Tibial nerve (tissue), 4 donors: ENCODE measurements around the gene DBNDD1. TPM values are rescaled to one million over a fixed set of nuclear protein-coding genes. Genes with fewer than 3 reads are reported as not detected.

Source experiments
- DNase-seq, 2 donors: peaks; one replicate each; pipeline ENCODE4 v3.0.0-alpha.2; 2019; ENCODE audit warnings: low spot score in 2 of 2
- H3K27ac ChIP-seq, 4 donors: fragments of 200-600 bp; sonication (generic) in 3 of 4; one replicate each; pipeline ENCODE4 v1.5.1; 2017 to 2019; ENCODE audit warnings: mild to moderate bottlenecking in 1 of 4
- H3K27me3 ChIP-seq, 2 donors: fragments of 200-600 bp; sonication (generic) in 1 of 2; one replicate each; pipeline versions ENCODE4 v1.5.1 to v1.6.0; 2017 to 2019
- H3K36me3 ChIP-seq, 3 donors: fragments of 200-600 bp; sonication (generic); one replicate each; pipeline ENCODE4 v1.5.1; 2018 to 2019
- H3K4me1 ChIP-seq, 4 donors: fragments of 200-600 bp; sonication (generic) in 3 of 4; one replicate each; pipeline ENCODE4 v1.5.1; 2017 to 2019
- H3K4me3 ChIP-seq, 4 donors: fragments of 200-600 bp; sonication (generic) in 3 of 4; one replicate each; pipeline ENCODE4 v1.5.1; 2017 to 2019; ENCODE audit warnings: mild to moderate bottlenecking in 1 of 4, moderate library complexity in 1 of 4
- H3K9me3 ChIP-seq, 4 donors: fragments of 200-600 bp; sonication (generic) in 3 of 4; one replicate each; pipeline ENCODE4 v1.5.1; 2017 to 2019
- CTCF ChIP-seq, 5 experiments: fragments of 200-600 bp in 3 of 5; fragments of 450-650 bp in 2 of 5; sonication (generic) in 3 of 5; IDR thresholded peaks; one replicate each; pipeline ENCODE4 v1.5.1; 2016 to 2019; ENCODE audit warnings: antibody characterized with exemption in 5 of 5, mild to moderate bottlenecking in 3 of 5, moderate library complexity in 2 of 5
- EP300 ChIP-seq, 2 donors: sonication (generic); formaldehyde crosslinking; IDR thresholded peaks; one replicate each; pipeline ENCODE4 v1.6.1; 2017; ENCODE audit warnings: antibody characterized with exemption in 2 of 2, mild to moderate bottlenecking in 1 of 2
- POLR2A ChIP-seq, 2 donors: fragments of 450-650 bp; IDR thresholded peaks; one replicate each; pipeline ENCODE4 v1.6.1; 2017; ENCODE audit warnings: antibody characterized with exemption in 2 of 2, mild to moderate bottlenecking in 2 of 2, moderate library complexity in 2 of 2
- WGBS, 2 donors: methylation state at CpG; one replicate each; pipeline ENCODE4 v1.1.5; 2018; 5-methylcytosine and 5-hydroxymethylcytosine counted together
- total RNA-seq, 4 donors: library from RNA; depleted of rRNA; stranded (reverse); fragments of >200 nt; gene quantifications; one replicate each; pipeline ENCODE4 v1.1.0, GENCODE V29; 2016

DBNDD1 gene
- total RNA-seq, 4 donors from 2014 or later: 0.42 to 2.6 (median 1.3) TPM

GRCh38 chr16:90044111-90044551 is 24.9 kb upstream of the DBNDD1 start:
- no peak for DNase-seq
- Histone ChIP-seq H3K27me3 (peaks cover 0 to 5% of the 10 kb centered on the region in 2 donors), H3K4me3 (no peak overlapping the region), H3K27ac (no peak overlapping the region), H3K9me3 (no peaks in the 10 kb centered on the region), H3K4me1 (peaks cover 0 to 20% (median 11%) of the 10 kb centered on the region in 4 donors), H3K36me3 (peaks cover 0 to 44% (median 0%) of the 10 kb centered on the region in 3 donors)
- no peak for TF ChIP-seq POLR2A (IDR thresholded peaks at IDR 0.05)
- TF ChIP-seq EP300 (IDR thresholded peaks at IDR 0.05): no peak
- no peak for TF ChIP-seq CTCF (IDR thresholded peaks at IDR 0.05)
- WGBS, 2 donors: 75 to 85% methylated on average over 5 to 7 of the region's 7 CpGs

- TF ChIP-seq POLR2A (IDR thresholded peaks at IDR 0.05) (no peak), EP300 (IDR thresholded peaks at IDR 0.05) (no peak), CTCF (IDR thresholded peaks at IDR 0.05) (no peak)
- H3K36me3 ChIP-seq: peaks cover 0 to 50% (median 0%) of the 10 kb centered on the region in 3 donors
- H3K4me3 ChIP-seq: no peak overlapping the region
- WGBS, 2 donors: 74 to 89% methylated on average over 20 of the region's 20 CpGs
- peaks cover 0 to 20% (median 11%) of the 10 kb centered on the region in 4 donors for H3K4me1 ChIP-seq
- H3K27ac ChIP-seq: no peak overlapping the region
- H3K9me3 ChIP-seq: no peaks in the 10 kb centered on the region
- no peak for DNase-seq
- H3K27me3 ChIP-seq: peaks cover 0 to 5% of the 10 kb centered on the region in 2 donors
These were observed 24.3 kb upstream of the DBNDD1 start for GRCh38 chr16:90043526-90043925.

GRCh38 chr16:90042946-90043514 is 23.8 kb upstream of the DBNDD1 start:
- H3K4me3 ChIP-seq: no peak overlapping the region
- TF ChIP-seq EP300 (IDR thresholded peaks at IDR 0.05): no peak
- no peak for TF ChIP-seq POLR2A (IDR thresholded peaks at IDR 0.05)
- TF ChIP-seq CTCF (IDR thresholded peaks at IDR 0.05): no peak
- H3K27me3 ChIP-seq: peaks cover 0 to 5% of the 10 kb centered on the region in 2 donors
- no peak for DNase-seq
- no peak overlapping the region for H3K27ac ChIP-seq
- H3K4me1 ChIP-seq: peaks cover 0 to 17% (median 11%) of the 10 kb centered on the region in 4 donors
- WGBS, 2 donors: 80 to 84% methylated on average over 14 to 19 of the region's 19 CpGs
- H3K36me3 ChIP-seq: peaks cover 0 to 55% (median 0%) of the 10 kb centered on the region in 3 donors
- H3K9me3 ChIP-seq: no peaks in the 10 kb centered on the region

GRCh38 chr16:90041896-90042473 is 22.7 kb upstream of the DBNDD1 start:
- TF ChIP-seq POLR2A (IDR thresholded peaks at IDR 0.05) (no peak), CTCF (IDR thresholded peaks at IDR 0.05) (no peak), EP300 (IDR thresholded peaks at IDR 0.05) (no peak)
- no peak for DNase-seq
- Histone ChIP-seq H3K4me1 (peaks cover 0 to 9% (median 5%) of the 10 kb centered on the region in 4 donors), H3K27ac (no peak overlapping the region), H3K36me3 (peaks cover 0 to 65% (median 0%) of the 10 kb centered on the region in 3 donors), H3K9me3 (no peaks in the 10 kb centered on the region), H3K4me3 (no peak overlapping the region), H3K27me3 (no peaks in the 10 kb centered on the region)
- WGBS, 2 donors: 83 to 89% methylated on average over 16 of the region's 16 CpGs
